Muscle layer of duodenum (tissue), 2 donors: ENCODE measurements around the gene ATP5F1D.

Source experiments
- H3K27ac ChIP-seq: one replicate; pipeline ENCODE4 v1.7.0; 2013; ENCODE audit warnings: mild to moderate bottlenecking, low read length
- H3K27me3 ChIP-seq: one replicate; pipeline ENCODE4 v1.7.0; 2013; ENCODE audit warnings: low read depth, mild to moderate bottlenecking, control low read depth, low read length
- H3K36me3 ChIP-seq, 2 donors: one replicate each; pipeline ENCODE4 v1.7.0; 2013; ENCODE audit warnings: low read length in 2 of 2, control low read depth in 1 of 2, mild to moderate bottlenecking in 1 of 2; ENCODE audit not compliant: insufficient read depth in 2 of 2, control insufficient read depth in 1 of 2
- H3K4me1 ChIP-seq, 2 donors: one replicate each; pipeline ENCODE4 v1.7.0; 2013; ENCODE audit warnings: low read length in 2 of 2, mild to moderate bottlenecking in 2 of 2, control low read depth in 1 of 2, moderate library complexity in 1 of 2; ENCODE audit not compliant: insufficient read depth in 2 of 2, control insufficient read depth in 1 of 2
- H3K4me3 ChIP-seq, 2 donors: one replicate each; pipeline ENCODE4 v1.7.0; 2013; ENCODE audit warnings: low read length in 2 of 2, low read depth in 1 of 2, mild to moderate bottlenecking in 1 of 2
- H3K9me3 ChIP-seq, 2 donors: one replicate each; pipeline ENCODE4 v1.7.0; 2013; ENCODE audit warnings: low read length in 2 of 2, control low read depth in 1 of 2, mild to moderate bottlenecking in 1 of 2; ENCODE audit not compliant: control insufficient read depth in 1 of 2
- donor health status: healthy.

ATP5F1D gene

GRCh38 chr19:1277061-1277460 is 35.5 kb downstream of the ATP5F1D start:
- H3K27me3 ChIP-seq = no peaks in the 10 kb centered on the region
- H3K27ac ChIP-seq = no peak overlapping the region
- no peaks in the 10 kb centered on the region for H3K9me3 ChIP-seq
- peaks cover 28 to 38% of the 10 kb centered on the region in 2 donors for H3K36me3 ChIP-seq
- peaks cover 2 to 41% of the 10 kb centered on the region in 2 donors for H3K4me1 ChIP-seq
- no peak overlapping the region for H3K4me3 ChIP-seq

GRCh38 chr19:1278074-1278473 is 36.5 kb downstream of the ATP5F1D start:
- peaks cover 0 to 31% of the 10 kb centered on the region in 2 donors for H3K4me1 ChIP-seq
- H3K9me3 ChIP-seq = no peaks in the 10 kb centered on the region
- peaks cover under 1% of the 10 kb centered on the region for H3K27me3 ChIP-seq
- no peak overlapping the region for H3K4me3 ChIP-seq
- H3K27ac ChIP-seq = no peak overlapping the region
- peaks cover 18 to 29% of the 10 kb centered on the region in 2 donors for H3K36me3 ChIP-seq

DNA sequence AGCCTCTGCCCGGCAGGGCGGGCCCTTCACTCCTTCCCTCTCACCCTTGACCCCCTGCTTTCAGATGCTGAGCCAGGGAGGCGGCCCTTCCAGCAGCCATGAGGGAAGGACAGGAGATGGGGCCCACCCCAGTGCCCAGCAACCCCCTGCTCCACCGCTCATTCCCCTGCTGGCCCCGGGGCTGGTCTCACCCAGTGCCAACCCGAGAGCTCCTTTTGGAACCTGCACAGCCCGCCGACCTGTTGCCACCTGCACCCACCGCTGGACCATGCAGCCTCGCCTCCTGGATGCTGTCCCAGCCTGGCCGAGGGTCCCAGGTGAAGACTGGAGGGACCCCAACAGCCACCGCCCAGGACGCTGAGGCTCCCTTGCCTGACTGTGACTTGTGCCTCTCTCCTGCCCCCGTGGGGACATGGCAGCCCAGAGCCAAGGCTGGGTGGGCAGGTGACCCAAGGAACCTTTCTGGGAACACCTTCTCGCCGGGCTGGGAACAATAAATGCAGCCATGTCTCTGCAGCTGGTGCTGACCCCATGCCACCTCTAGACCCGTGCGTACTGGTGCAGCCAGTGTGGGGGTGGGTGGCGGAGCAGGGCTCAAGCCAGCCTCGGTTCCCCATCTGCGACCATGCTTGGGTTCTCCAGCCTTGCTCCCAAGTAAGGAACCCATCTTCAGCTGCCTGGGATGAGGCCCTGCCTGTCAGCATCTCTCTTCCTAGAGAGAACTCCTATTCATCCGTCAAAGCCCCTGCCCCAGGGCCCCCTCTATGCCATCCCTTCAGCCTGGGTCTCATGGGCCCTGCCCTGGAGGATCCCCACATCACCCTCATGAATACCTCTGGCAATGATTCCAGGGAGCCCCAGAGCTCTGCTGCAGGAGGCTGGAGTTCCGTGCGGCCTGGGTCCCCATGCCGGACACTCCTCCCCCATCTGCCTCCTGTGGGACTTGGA is 37.4 kb downstream of the ATP5F1D start:
- H3K4me1 ChIP-seq = peaks cover 0 to 21% of the 10 kb centered on the region in 2 donors
- H3K27me3 ChIP-seq = peaks cover 7% of the 10 kb centered on the region
- no peak overlapping the region for H3K27ac ChIP-seq
- no peak overlapping the region for H3K4me3 ChIP-seq
- H3K9me3 ChIP-seq = no peaks in the 10 kb centered on the region
- peaks cover 8 to 20% of the 10 kb centered on the region in 2 donors for H3K36me3 ChIP-seq

DNA sequence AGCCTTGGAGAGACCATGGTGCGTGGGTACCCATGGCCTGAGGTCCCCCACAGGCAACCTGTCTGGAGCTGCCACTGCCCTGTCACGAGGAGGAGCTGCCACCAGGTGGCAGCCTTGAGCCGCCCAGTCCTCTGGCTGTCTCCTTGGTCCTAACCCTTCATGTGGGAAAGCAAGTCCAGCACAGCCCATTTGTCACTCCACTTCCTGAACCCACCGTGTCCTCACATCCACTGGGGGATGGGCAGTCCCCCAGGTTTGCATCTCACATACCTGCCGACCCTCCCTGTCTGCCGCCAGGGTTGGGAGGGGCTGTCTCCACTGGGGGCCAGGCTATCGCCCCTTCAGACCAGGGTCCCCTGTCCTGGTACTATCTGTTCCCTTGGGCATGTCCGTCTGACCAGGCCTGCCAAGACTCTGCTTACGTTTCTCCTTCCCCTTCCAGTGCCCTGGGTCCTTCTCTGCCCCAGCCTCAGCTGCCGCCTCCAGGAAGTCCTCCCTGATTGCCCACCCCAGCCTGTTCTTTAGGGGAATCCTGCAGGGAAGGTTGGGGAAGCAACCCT is 38.3 kb downstream of the ATP5F1D start:
- Histone ChIP-seq H3K27me3 (peaks cover 16% of the 10 kb centered on the region), H3K9me3 (no peaks in the 10 kb centered on the region), H3K36me3 (peaks cover 6 to 11% of the 10 kb centered on the region in 2 donors), H3K27ac (no peak overlapping the region), H3K4me1 (peaks cover 0 to 13% of the 10 kb centered on the region in 2 donors), H3K4me3 (no peak overlapping the region)

DNA sequence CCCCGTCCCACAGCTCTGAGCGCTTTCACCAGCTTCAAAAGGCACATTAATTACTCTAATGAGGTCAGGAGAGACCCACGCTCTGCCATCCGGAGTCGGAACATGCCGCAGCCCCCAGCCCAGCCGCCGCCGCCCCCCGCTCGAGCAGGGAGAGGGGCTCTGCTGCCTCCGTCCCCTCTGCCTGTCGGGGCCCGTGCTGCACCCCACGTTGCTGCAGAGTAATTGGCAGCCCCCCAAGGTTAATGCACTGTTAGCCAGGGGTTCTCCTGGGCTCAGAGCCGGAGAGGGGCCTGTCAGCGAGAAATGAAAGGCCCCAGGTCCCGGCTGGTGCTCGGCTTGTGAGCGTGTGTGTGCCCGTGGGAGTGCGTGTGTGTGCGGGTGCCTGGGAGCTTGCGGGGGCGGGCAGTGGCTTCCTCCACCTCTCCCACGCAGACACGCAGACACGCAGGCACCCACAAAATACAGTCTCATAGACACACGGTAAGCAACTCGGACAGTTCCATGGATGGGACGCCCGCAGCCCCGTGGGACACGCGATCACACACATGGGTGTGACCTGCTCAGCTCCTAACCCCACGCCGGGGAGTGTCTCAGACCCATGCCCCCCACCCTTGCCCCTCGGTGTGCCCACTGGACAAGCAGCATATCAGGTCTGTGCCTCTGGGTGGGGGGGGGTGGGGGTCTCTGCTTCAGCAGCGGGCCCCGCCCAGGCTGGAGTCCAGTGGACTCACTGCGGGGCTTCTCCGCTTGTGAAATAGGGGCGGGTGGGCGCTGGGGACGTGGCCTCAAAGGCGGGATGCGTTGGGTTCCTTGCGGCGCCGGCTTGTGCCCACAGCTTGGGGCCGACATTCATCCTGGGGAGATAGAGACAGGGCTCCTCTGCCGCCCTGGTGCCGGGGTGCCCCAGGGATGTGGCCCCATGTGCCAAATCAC is 39.4 kb downstream of the ATP5F1D start:
- Histone ChIP-seq H3K4me1 (peaks cover 0 to 11% of the 10 kb centered on the region in 2 donors), H3K4me3 (no peak overlapping the region), H3K36me3 (peaks cover 6 to 9% of the 10 kb centered on the region in 2 donors), H3K9me3 (no peaks in the 10 kb centered on the region), H3K27me3 (peaks cover 21% of the 10 kb centered on the region), H3K27ac (no peak overlapping the region)

DNA sequence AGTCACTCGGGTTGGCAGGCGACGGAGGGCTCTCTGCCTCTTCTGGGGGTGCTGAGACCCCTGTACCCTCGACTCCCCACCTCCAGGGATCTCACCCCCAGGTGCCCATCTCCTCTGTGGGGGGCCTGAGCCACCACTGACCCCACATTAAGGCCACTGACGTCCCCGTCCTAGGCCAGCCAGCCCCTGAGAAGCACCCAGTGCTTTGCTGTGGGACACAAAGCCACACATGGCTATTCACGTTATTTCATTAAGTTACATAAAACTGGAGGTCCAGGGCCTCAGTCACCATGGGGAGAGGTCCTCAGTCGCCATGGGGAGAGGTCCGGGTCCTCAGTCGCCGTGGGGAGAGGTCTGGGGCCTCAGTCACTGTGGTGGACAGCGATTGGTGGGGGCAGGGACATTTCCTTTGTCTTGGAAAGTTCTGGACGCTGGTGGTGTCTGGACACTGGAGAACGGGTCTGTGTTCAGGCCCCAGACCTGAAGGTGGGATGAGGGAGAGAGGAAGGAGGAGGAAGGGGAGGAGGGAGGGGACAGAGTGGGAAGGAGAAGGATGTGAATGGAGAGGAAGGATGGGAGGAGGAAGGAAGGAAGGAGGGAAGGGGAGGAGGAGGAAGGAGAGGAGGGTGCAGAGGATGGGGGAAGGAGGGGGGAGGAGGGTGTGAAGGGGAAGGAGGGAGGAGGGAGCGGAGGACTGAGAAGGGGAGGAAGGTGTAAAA is 40.2 kb downstream of the ATP5F1D start:
- Histone ChIP-seq H3K27ac (no peak overlapping the region), H3K9me3 (no peaks in the 10 kb centered on the region), H3K4me1 (peaks cover 0 to 3% of the 10 kb centered on the region in 2 donors), H3K36me3 (peaks cover 6 to 9% of the 10 kb centered on the region in 2 donors), H3K4me3 (no peak overlapping the region), H3K27me3 (peaks cover 25% of the 10 kb centered on the region)

DNA sequence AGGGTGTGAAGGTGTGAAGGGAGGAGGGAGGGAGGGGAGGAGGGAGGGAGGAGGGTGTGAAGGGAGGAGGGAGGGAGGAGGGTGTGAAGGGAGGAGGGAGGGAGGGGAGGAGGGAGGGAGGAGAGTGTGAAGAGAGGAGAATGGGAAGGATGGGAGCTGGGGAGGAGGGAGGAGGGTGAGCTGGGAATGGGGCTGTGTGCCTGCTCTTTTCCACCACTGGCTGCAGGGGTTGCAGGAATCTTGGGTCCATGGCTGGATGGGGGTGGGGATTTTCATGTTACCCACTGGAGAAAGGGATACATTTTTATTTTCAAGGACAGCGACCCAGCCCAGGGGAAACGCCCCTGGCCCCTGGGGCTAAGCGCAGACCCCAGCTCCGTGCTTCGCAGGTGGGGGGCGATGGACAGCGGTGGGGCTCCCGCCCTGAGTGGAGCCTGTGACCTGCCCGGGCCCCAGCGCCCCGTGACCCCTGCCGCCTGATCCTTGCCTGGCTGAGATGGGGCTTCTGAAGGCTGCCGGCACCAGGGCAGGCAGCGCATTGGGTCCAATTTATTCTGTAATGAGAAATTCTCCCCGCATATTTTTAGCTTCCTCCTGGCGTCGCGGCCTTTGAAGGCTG is 41.1 kb downstream of the ATP5F1D start:
- Histone ChIP-seq H3K27ac (no peak overlapping the region), H3K4me3 (no peak overlapping the region)

GRCh38 chr19:1283207-1283916 is 41.8 kb downstream of the ATP5F1D start:
- H3K27ac ChIP-seq = no peak overlapping the region
- peaks cover 29% of the 10 kb centered on the region for H3K27me3 ChIP-seq
- no peak overlapping the region for H3K4me3 ChIP-seq
- no peaks in the 10 kb centered on the region for H3K9me3 ChIP-seq
- H3K4me1 ChIP-seq = peaks cover 0 to 7% of the 10 kb centered on the region in 2 donors
- H3K36me3 ChIP-seq = peaks cover 6 to 9% of the 10 kb centered on the region in 2 donors

More for the DNA sequence above, 41.1 kb downstream of the ATP5F1D start:
- Histone ChIP-seq H3K9me3 (no peaks in the 10 kb centered on the region), H3K36me3 (peaks cover 6 to 9% of the 10 kb centered on the region in 2 donors), H3K4me1 (peaks cover 0 to 7% of the 10 kb centered on the region in 2 donors), H3K27me3 (peaks cover 29% of the 10 kb centered on the region)

DNA sequence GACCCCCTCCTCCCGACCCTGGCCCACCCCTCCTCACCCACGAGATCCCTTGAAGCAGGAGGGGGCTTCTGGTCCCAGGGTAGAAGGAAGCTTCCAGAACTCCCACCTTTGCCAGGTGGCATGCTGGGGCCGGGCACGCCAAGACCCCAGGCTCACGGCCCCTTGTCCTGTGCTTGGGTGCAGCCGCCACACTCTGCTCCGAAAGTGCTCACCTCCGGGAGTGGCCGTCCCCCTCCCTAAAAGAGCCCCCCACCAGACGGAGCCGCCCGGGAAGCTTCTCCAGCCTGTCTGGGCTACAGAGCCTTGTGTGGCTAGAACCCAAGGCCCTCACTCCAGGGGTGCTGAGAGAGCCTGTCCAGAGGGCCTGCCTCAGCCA is 42.4 kb downstream of the ATP5F1D start:
- H3K27ac ChIP-seq = no peak overlapping the region
- H3K4me1 ChIP-seq = peaks cover 0 to 7% of the 10 kb centered on the region in 2 donors
- no peaks in the 10 kb centered on the region for H3K9me3 ChIP-seq
- H3K36me3 ChIP-seq = peaks cover 6% of the 10 kb centered on the region in 2 donors
- no peak overlapping the region for H3K4me3 ChIP-seq
- H3K27me3 ChIP-seq = peaks cover 29% of the 10 kb centered on the region
